Suppressor macrophage treated with lipopolysaccharide for 4 hours (primary cell): ENCODE measurements around the gene RASA3.

Experiments
- DNase-seq: peaks from one replicate; pipeline ENCODE4 v3.0.0-alpha.2; 2020

RASA3 gene

DNA sequence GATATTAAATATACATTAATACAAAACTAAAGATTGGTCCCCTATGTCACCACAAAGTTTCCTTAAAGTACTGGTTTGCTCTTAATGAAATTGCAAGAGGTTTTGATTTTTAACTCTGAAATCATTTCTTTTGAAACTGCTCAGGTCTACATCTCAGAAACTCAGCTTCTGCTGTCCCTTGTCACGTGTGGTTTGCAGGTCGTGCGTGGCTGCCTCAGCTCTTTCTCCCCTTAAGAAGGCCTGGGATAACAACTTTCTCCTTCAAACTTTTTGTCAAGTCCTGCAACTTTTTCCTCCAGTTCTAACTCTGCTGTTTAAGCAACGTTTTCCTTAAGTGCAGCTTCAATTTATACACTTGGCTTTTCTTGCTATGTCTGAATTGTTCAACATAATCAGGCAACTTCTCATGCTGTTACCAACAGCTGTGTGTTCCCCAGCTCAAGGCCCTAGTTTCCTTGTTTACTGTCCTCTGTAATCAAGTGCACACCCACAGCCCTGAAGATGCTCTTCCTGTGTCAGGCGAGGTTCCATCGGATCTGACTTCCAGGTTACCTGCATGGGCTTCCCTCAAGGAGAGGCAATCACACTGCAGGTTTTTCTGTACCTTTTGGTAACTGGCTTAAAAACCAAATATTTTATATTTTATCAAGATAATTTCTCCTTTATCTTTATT is 172.0 kb downstream of the RASA3 start:
- no peak for DNase-seq

- DNase-seq, result no peak
Observed at GRCh38 chr13:113959198-113959597, 173.2 kb downstream of the RASA3 start.

- no peak for DNase-seq
Observed at GRCh38 chr13:113958373-113958772, 174.1 kb downstream of the RASA3 start.

DNA sequence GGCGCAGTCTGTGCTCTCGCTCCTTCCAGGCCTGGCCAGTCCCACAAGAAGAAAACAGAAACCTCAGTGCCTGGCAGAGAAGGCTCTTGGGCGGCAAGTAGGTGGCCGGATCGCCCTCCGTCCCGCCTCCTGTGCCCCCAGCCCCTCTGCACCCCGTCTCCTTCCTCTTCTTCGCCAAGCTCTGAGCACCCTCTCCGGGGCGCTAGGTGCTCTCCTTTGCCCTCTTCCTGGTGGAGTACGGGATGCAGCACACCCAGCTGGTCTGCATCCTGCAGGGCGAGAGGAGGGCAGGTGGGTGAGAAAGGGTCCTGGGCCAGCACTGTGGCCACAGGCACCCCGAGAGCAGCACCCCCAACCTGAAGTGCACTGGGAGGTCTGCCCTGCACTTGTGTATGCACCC is 175.9 kb downstream of the RASA3 start:
- no peak for DNase-seq

GRCh38 chr13:113955691-113956090 is 176.7 kb downstream of the RASA3 start:
- DNase-seq, result no peak

- no peak for DNase-seq
Observed at GRCh38 chr13:113955235-113955634, 177.2 kb downstream of the RASA3 start.

DNA sequence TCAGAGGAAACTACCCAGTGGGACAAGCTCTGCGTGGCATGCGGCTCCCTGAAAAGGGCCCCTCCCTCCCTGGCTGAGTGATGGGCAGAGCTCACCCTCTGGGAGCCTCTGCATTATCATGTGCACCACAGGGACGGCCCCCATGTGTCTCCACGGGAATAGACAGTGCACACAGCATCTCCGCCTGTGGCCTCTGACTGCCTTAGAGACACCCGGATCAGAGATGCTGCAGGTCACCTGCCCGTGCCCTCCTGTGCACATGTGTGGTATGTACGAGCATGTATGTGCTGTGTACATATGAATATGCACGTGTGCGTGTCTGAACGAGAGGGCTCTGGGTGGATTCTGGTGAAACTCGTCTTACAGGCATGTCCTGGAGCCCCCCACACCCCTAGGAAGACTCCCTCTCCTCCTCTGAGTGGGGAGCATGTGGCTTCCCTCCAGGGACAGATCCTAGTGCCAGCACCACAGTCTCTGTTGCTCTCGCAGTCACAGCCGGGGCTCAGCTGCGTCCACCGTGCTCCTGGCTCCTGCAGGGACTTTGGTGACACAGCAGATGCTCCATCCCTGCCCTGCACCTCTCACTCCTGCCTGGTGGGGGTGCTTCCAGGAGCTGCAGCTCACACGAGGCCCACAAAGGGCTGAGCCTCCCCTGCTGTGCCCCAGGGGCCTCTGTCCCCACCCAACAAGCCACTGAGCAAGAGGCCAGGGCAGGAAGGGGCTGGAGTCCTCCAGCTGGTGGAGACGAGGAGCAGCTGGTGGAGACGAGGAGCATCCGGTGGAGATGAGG is 178.2 kb downstream of the RASA3 start:
- DNase-seq, result no peak

GRCh38 chr13:113953561-113953960 is 178.9 kb downstream of the RASA3 start:
- no peak for DNase-seq

- no peak for DNase-seq
Observed at GRCh38 chr13:113952983-113953520, 179.4 kb downstream of the RASA3 start.

GRCh38 chr13:113952151-113952982 is 180.1 kb downstream of the RASA3 start:
- no peak for DNase-seq

DNA sequence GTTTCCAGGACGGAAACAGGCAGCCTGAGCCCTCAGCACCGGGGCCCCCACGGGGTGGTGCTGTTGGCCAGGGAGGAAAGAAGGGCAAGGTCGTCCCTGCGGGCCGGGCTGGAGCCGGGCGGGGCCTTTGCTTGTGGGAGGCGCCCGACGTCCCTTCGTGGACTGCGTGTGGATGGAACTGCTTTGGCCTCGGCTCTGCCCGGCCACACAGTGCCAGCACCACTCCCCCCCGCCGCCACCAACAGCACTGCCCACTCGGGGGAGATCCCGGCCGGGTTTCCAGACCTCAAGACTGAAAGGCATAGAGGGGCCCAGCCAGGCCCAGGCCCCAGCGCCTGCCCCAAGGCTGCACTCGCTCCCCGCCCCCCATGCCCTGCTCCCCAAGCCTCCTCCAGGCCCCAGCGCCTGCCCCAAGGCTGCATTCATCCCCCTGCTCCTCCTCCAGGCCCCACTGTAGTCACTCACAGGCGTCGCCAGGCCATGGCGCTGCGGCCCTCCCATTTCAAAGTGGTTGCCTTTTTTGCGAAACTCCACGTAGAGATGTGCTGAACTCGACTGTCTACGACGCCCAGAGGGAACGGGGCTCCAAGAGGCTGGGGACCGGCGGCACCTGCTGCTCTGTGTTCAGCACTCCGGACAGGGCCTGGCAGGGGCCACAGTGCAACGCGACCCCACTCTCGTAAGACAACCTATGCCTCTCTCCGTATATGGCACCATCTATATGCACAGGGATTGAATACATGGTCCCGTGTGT is 181.0 kb downstream of the RASA3 start:
- peak; percentile 83 for DNase-seq

- no peak for DNase-seq
Observed at GRCh38 chr13:113950451-113951245, 181.8 kb downstream of the RASA3 start.

DNA sequence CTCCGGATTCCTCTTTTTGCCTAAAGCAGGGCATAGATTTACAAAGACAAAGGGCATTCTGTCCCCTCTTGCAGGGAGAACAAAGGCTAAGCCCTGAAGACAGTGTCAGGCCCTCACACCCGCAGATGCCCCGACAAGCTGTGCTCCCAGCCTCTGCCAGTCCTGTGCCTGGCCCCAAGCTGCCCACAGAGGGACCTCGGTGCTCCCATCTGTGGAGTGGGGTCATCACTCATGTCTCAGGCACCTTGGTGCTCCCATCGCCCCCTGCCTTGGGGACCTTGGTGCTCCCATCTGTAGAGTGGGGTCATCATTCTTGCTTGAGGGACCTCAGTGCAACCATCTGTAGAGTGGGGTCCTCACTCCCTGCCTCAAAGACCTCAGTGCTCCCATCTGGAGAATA is 182.9 kb downstream of the RASA3 start:
- no peak for DNase-seq

GRCh38 chr13:113948034-113948742 is 184.2 kb downstream of the RASA3 start:
- no peak for DNase-seq

DNA sequence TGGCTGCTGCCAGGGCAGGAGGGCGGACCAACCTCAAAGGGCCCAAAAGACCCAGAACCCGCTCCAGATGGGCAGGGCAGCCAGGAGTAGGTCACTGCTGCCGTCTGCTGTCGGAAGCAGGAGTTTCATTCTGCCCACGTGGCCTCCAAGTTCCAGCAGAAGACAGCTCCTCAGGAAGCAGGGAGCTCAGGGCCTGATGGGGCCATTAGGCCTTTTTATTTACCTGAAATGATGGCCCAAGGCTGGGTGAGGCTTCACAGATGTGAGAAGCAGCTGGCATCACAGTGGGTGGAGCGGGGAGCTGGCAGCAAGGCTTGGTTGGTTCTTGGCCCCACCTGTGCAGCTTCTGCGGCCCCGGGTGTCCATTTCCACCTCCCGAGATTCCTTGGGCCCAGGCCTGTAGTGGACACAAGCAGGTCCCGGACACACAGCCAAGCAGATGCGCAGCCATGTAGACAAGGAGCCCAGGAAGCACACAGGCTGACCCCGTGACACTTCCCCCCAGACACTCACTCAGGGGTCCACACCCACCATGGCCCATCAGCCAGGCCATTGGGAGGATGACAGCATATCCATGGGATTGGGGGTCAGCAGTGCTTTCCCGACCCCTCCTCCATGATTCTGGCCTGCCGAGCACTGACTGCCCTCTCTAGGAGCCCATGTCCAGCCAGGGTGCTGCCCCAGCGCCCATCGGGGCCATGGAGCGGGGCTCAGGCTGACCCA is 185.0 kb downstream of the RASA3 start:
- DNase-seq, result peak; percentile 24

DNA sequence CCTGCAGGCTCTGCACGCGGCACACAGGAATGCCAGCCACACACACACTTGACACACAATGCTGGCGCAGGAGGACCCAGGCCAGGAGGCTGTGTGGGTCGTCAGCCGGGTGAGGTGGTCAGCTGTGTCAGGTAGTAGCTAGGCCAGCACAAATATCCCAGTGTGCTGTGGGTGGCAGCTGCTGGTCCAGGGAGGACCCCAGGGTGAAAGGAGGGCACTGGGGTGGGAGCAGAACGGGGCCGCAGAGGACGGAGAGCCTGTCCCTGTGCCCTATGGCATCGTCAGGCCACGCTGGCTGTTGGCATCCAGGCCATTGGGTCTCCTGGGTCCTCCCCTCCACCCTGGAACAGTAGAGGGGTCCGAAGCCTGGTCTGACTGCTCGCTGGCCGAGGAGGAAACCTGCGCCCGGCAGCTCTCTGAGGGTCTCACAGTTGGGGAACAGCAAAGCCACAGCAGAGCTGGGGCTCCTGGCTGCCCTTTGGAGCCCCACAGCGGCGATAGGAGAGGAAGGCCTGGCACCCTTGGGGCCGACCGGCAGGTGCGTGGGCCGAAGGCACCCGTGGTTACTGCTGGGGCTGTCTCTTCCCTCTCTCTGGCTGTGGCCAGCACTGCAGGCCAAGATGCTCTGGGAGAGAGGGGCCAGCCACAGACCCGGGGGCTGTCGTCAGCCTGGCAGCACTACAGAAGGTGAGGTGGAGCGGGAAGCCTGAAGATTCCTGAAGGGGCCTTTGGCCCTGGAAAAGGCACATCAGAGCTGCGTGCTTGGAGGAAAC is 185.8 kb downstream of the RASA3 start:
- no peak for DNase-seq

DNA sequence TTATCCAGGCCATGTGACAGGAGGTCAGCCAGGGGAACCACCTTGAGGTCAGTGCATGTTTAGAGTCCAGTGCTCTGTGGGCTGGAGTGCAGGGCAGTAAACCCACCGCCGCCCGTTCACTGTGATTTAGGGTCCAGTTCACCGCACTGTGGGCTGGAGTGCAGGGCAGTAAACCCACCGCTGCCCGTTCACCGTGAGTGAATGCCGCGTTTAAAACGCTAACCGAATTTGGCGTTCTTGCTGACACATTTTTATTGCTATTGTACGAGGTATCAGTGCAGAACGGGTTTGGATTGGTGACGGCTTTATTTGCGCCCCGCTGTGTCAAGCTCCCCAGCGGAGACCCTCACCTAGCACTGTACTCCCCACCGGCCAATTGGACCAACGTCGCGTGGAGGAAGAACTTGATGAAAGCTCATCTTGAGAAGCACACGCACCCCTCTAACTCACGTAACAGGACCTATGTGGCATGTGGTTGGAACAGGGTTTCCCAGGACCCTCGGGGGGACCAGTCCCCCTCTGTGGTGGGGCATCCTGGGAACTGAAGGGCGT is 186.5 kb downstream of the RASA3 start:
- no peak for DNase-seq

- DNase-seq, result no peak
Observed at GRCh38 chr13:113943821-113944565, 188.4 kb downstream of the RASA3 start.
